Kidney (tissue), 14 donors: ENCODE results near the gene ZFHX2. TPM values are rescaled to one million over a fixed set of nuclear protein-coding genes. Genes with fewer than 3 reads are reported as not detected.

Experiments
- DNase-seq, 5 donors: peaks; one replicate each; pipeline ENCODE4 v3.0.0-alpha.2; 2013 to 2020
- FAIRE-seq: peaks from 2 replicates; lab custom pipeline; 2012; peaks lifted over from hg19 to GRCh38; lab: Jason Lieb, UNC
- H3K27ac ChIP-seq, 2 donors: one replicate each; pipeline ENCODE4 v1.7.0; 2013; ENCODE audit warnings: low read depth in 2 of 2, low read length in 2 of 2, inconsistent platforms in 1 of 2
- H3K27me3 ChIP-seq: one replicate; pipeline ENCODE4 v1.7.1; 2013; ENCODE audit warnings: low read length, inconsistent platforms; ENCODE audit not compliant: control insufficient read depth, insufficient read depth
- H3K36me3 ChIP-seq, 3 donors: one replicate each; pipeline versions ENCODE4 v1.7.0 to v1.7.1; 2013; ENCODE audit warnings: low read length in 3 of 3, control low read depth in 1 of 3, inconsistent platforms in 1 of 3; ENCODE audit not compliant: insufficient read depth in 3 of 3, control insufficient read depth in 2 of 3
- H3K4me1 ChIP-seq, 3 donors: one replicate each; pipeline versions ENCODE4 v1.7.0 to v1.7.1; 2013; ENCODE audit warnings: low read length in 3 of 3, inconsistent platforms in 1 of 3, low read depth in 1 of 3; ENCODE audit not compliant: control insufficient read depth in 2 of 3, insufficient read depth in 2 of 3
- H3K4me3 ChIP-seq, 3 donors: one replicate each; pipeline versions ENCODE4 v1.7.0 to v1.8.1; 2013; ENCODE audit warnings: low read length in 3 of 3, control low read depth in 1 of 3, inconsistent platforms in 1 of 3
- H3K9ac ChIP-seq, 3 donors: one replicate each; pipeline versions ENCODE4 v1.7.0 to v1.7.1; 2013; ENCODE audit warnings: low read length in 3 of 3, control low read depth in 1 of 3, inconsistent platforms in 1 of 3
- H3K9me3 ChIP-seq, 3 donors: one replicate each; pipeline versions ENCODE4 v1.7.0 to v1.7.1; 2013; ENCODE audit warnings: low read length in 3 of 3, control low read depth in 1 of 3, inconsistent platforms in 1 of 3; ENCODE audit not compliant: control insufficient read depth in 2 of 3, insufficient read depth in 1 of 3
- intact Hi-C: fragments of 100-400 bp; cut with DNase I; formaldehyde crosslinking; loops from one replicate; pipeline ENCODE4 v1.11.1; 2022
- polyA plus RNA-seq: library from polyadenylated mRNA; stranded (reverse); fragments of 350-450 nt; fragmentation: Illumina TruSeq; extraction: RNeasy Lipid Tissue Mini Kit (QIAGEN cat#74804); gene quantifications from one replicate; pipeline ENCODE4 v1.2.3, GENCODE V29; 2014; ENCODE audit warnings: low read depth, low replicate concordance; ENCODE audit not compliant: insufficient read depth
- total RNA-seq: library from RNA; stranded (reverse); fragmentation: NEBNext Ultra II Directional; extraction: Animal tissue kit (Norgen Biotek cat#: 25700); gene quantifications from one replicate; pipeline ENCODE4 v1.2.1, GENCODE V29; 2021
- TF ChIP-seq, protein P1 (sequence below): IDR thresholded peaks from 3 replicates; pipeline ENCODE4 v1.5.1; 2012; ENCODE audit warnings: mild to moderate bottlenecking, moderate library complexity, borderline replicate concordance; ENCODE audit not compliant: insufficient read depth; ENCODE audit errors: extremely low read depth
- donor health status: control.
- donor health status: control.
- donor health status: control.
- donor health status: control.
- donor health status: control.
- donor health status: DM: yes; HTN: yes; CAD: no.
- donor health status: Normal renal cell carcinoma (clear cell type).

ZFHX2 gene
- total and polyA plus RNA-seq, 2 donors from 2014 or later: 4.9 to 6.1 TPM

DNA sequence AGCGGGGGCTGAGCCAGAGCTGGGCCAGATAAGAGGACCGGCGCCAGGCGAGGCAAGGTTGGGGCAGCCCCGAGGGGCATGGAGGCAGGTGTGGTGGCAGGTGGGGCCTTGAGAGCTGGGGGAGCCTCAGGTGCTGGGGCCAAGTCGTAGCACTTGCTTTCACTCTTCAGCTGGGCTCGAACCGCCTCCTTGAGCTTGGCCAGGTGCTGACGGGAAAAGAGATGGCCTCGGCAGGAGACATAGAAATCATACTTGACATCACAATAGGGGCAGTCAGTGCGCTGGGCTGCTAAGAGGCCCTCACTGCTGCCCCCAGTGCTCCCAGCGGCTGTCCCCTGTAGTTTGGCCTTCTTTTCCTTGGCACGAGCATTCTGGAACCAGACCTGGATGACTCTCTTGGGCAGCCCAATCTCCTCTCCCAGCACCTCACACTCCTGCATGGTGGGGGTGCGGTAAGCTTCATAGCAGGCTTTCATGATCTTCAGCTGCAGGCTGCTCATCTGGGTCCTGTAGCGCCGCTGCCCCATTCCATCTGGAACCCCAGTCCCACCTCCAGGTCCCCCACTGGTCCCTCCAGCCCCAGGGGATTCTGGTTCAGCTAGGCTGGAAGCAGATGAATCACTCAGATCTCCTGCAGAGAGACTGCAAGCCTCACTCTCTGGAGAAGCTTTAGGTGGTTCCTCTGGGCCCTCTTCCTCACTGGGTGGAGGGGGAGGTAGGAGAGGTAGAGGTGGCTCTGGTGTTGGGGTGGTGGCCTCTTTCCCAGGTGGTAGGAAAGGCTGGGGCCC lies 28.1 kb downstream of the ZFHX2 start:
- Histone ChIP-seq H3K27me3 (no peaks in the 10 kb centered on the region), H3K36me3 (no peaks in the 10 kb centered on the region), H3K4me3 (no peak overlapping the region), H3K4me1 (no peaks in the 10 kb centered on the region), H3K9ac (no peak overlapping the region), H3K27ac (no peak overlapping the region), H3K9me3 (no peaks in the 10 kb centered on the region)
- intact Hi-C loops: no loop called here
- FAIRE-seq: no peak
- no peak for DNase-seq
- TF ChIP-seq, protein P1, sequence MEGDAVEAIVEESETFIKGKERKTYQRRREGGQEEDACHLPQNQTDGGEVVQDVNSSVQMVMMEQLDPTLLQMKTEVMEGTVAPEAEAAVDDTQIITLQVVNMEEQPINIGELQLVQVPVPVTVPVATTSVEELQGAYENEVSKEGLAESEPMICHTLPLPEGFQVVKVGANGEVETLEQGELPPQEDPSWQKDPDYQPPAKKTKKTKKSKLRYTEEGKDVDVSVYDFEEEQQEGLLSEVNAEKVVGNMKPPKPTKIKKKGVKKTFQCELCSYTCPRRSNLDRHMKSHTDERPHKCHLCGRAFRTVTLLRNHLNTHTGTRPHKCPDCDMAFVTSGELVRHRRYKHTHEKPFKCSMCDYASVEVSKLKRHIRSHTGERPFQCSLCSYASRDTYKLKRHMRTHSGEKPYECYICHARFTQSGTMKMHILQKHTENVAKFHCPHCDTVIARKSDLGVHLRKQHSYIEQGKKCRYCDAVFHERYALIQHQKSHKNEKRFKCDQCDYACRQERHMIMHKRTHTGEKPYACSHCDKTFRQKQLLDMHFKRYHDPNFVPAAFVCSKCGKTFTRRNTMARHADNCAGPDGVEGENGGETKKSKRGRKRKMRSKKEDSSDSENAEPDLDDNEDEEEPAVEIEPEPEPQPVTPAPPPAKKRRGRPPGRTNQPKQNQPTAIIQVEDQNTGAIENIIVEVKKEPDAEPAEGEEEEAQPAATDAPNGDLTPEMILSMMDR: no peak

DNA sequence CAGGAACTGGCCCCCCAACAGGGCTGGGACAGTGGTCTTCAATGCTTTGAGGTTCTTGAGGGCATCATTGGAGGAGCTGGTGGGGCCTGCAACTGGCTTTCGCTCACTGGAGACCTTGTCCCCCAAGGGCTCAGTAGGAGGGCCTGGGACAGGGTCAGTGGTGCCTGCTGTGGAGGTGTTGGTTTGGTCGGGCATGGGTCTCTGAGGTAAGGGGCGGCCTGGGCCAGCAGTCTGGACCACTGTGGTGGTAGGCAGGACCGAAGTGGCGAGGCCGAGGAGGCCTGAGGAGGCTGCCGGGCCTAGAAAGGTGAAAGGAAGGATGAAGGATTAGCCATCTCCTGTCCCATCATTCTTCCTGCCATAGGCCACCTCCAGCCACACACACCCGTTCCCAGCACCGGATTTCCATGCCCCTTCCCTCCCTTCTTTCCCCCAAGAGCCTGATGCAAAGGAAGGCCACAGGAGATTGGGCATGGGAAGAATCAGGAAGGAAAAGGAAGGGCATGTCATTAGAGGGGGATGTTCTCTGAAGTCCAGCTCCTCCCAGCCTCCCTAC lies 28.8 kb downstream of the ZFHX2 start:
- Histone ChIP-seq H3K4me3 (no peak overlapping the region), H3K27me3 (no peaks in the 10 kb centered on the region), H3K9ac (no peak overlapping the region), H3K4me1 (no peaks in the 10 kb centered on the region), H3K36me3 (no peaks in the 10 kb centered on the region), H3K9me3 (no peaks in the 10 kb centered on the region), H3K27ac (no peak overlapping the region)
- TF ChIP-seq, protein P1: no peak
- FAIRE-seq (no peak), DNase-seq (no peak)
- intact Hi-C loops: no loop called here

DNA sequence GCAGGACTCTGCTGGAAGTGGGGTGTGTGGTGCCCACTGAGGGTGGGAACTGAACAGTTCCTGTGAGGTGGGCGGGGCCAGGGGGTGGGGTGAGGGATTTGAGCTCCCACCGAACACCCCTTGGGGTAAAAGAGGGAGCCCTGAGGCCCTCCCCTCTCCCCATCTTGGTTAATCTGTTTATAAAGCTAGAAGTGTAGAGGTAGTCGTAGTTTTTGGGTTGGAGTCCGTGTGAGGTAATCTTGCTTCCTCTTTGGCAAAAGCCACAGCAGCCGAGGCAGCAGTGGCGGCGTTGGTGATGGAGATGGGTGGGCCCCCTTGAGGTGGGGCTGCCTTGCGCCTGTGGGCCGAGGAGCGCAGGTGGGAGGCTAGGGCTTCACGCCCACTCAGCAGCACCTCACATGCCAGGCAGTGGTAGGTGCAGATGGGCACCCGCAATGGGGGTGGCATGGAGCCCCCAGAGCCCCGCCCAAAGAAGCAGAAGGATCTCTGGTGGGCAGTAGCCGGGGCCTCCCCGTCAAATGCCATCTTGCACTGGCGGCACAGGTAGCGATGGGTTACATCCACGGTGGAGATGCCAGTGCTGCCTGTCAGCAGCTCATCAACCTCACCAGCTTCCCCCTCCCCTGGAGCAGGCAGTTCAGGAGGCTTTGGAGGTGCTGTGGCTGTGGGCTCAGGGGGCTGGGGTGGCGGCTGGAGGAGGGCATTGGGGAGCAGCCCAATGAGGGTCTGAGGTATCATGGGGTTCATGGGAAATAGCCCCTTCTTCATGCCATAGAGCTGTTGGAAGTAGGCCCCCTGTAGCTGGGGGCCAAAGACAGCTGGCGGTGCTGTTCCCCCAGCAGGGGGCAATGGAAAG lies 29.6 kb downstream of the ZFHX2 start:
- TF ChIP-seq, protein P1: no peak
- FAIRE-seq (no peak), DNase-seq (no peak)
- Histone ChIP-seq H3K4me1 (no peaks in the 10 kb centered on the region), H3K27me3 (no peaks in the 10 kb centered on the region), H3K9ac (no peak overlapping the region), H3K36me3 (no peaks in the 10 kb centered on the region), H3K9me3 (no peaks in the 10 kb centered on the region), H3K27ac (no peak overlapping the region), H3K4me3 (no peak overlapping the region)
- intact Hi-C loops: no loop called here
